OCI-LY7 (cell line): Measurements from ENCODE around the gene PCDHA9. TPM values are rescaled to one million over a fixed set of nuclear protein-coding genes. Genes with fewer than 3 reads are reported as not detected.
"Not testable (repeated sequence)": the region's sequence is repeated elsewhere in the genome, so short reads cannot be mapped to it uniquely, and the experiment has no call there.

Experiments used
- Bru-seq: library from RNA; stranded (reverse); fragments of 400-500 nt; gene quantifications from one replicate; lab custom pipeline; 2021; lab: Mats Ljungman, UMichigan
- BruChase-seq, 2 experiments: library from RNA; stranded (reverse); fragments of 400-500 nt; gene quantifications; one replicate each; lab custom pipeline; 2021; lab: Mats Ljungman, UMichigan
- BruUV-seq: library from RNA; stranded (reverse); fragments of 400-500 nt; replicated peaks from 2 replicates; lab custom pipeline; 2021; lab: Mats Ljungman, UMichigan
- CTCF ChIA-PET: fragments of 300-600 bp; sonication (Branson Sonifier 250); formaldehyde crosslinking; loops from one replicate; lab custom pipeline; 2022; ENCODE audit warnings: antibody characterized with exemption; ENCODE audit not compliant: unreplicated experiment; lab: Charles Lee
- POLR2A ChIA-PET: fragments of 300-600 bp; sonication (Branson Sonifier 250); formaldehyde crosslinking; loops from one replicate; lab custom pipeline; 2022; ENCODE audit warnings: antibody characterized with exemption; lab: Charles Lee
- DNase-seq: peaks from one replicate; pipeline ENCODE4 v3.0.0-alpha.2; 2015; ENCODE audit warnings: low spot score
- H2AFZ ChIP-seq: fragments of 200-600 bp; sonication (generic), shearing (Covaris generic); 2 replicates; pipeline ENCODE4 v1.6.1; 2014; ENCODE audit warnings: mild to moderate bottlenecking, antibody characterized with exemption, low read length, moderate library complexity
- H3K27ac ChIP-seq: fragments of 200-600 bp; sonication (generic); 2 replicates; pipeline ENCODE4 v1.5.1; 2014; ENCODE audit warnings: mixed run types, low read depth, mild to moderate bottlenecking, moderate library complexity, low read length, inconsistent platforms; ENCODE audit not compliant: poor library complexity, severe bottlenecking
- H3K36me3 ChIP-seq: fragments of 200-600 bp; sonication (generic); 2 replicates; pipeline ENCODE4 v1.6.1; 2014; ENCODE audit warnings: mild to moderate bottlenecking, antibody characterized with exemption, low read length, moderate library complexity, mixed read lengths; ENCODE audit not compliant: insufficient read depth
- H3K4me1 ChIP-seq: fragments of 200-600 bp; sonication (generic); 2 replicates; pipeline ENCODE4 v1.5.1; 2014; ENCODE audit warnings: mild to moderate bottlenecking, low read length; ENCODE audit not compliant: insufficient read depth, poor library complexity, severe bottlenecking
- H3K4me2 ChIP-seq: fragments of 200-600 bp; sonication (generic); 2 replicates; pipeline ENCODE4 v1.6.1; 2014; ENCODE audit warnings: mild to moderate bottlenecking, low read length
- H3K4me3 ChIP-seq: fragments of 200-600 bp; sonication (generic); 2 replicates; pipeline ENCODE4 v1.5.1; 2014; ENCODE audit warnings: mild to moderate bottlenecking, low read depth, low read length; ENCODE audit not compliant: poor library complexity, severe bottlenecking
- H3K79me2 ChIP-seq: fragments of 200-600 bp; sonication (generic); 2 replicates; pipeline ENCODE4 v1.6.1; 2016; ENCODE audit warnings: low read depth, mild to moderate bottlenecking, low read length, moderate library complexity, mixed read lengths; ENCODE audit not compliant: insufficient read depth
- H3K9me2 ChIP-seq: fragments of 200-600 bp; sonication (generic); 2 replicates; pipeline ENCODE4 v1.6.1; 2016; ENCODE audit warnings: mild to moderate bottlenecking, low read length, mixed read lengths; ENCODE audit not compliant: insufficient read depth
- H3K9me3 ChIP-seq: fragments of 200-600 bp; sonication (generic); 2 replicates; pipeline ENCODE4 v1.6.1; 2014; ENCODE audit warnings: mild to moderate bottlenecking, mixed run types, low read length, mixed read lengths
- H4K20me1 ChIP-seq: fragments of 200-600 bp; sonication (generic); 2 replicates; pipeline ENCODE4 v1.6.1; 2014; ENCODE audit warnings: mild to moderate bottlenecking, antibody characterized with exemption, low read length, moderate library complexity, mixed read lengths; ENCODE audit not compliant: insufficient read depth
- CTCF ChIP-seq: fragments of 200-600 bp; sonication (generic); conservative IDR thresholded peaks from 2 replicates; pipeline ENCODE4 v1.5.1; 2014; ENCODE audit warnings: mild to moderate bottlenecking, antibody characterized with exemption, low read length, moderate library complexity, mixed read lengths
- EZH2phosphoT487 ChIP-seq: fragments of 200-600 bp; sonication (generic); IDR thresholded peaks from 2 replicates; pipeline ENCODE4 v1.6.1; 2018; ENCODE audit warnings: low read depth, borderline replicate concordance, mild to moderate bottlenecking, mixed run types, antibody characterized with exemption, low read length, moderate library complexity, mixed read lengths
- intact Hi-C: fragments of 100-400 bp; cut with micrococcal nuclease; formaldehyde crosslinking; loops from one replicate; pipeline ENCODE4 v1.10.0; 2022; ENCODE audit not compliant: unreplicated experiment
- long read RNA-seq: library from polyadenylated mRNA; stranded (forward); transcript quantifications from one replicate; pipeline ENCODE4 v2.0.0, GENCODE V29; 2022
- total RNA-seq, 2 experiments: library from RNA; depleted of rRNA in 1 of 2; stranded (reverse); fragments of >200 nt in 1 of 2; shearing (Covaris generic) in 1 of 2; gene quantifications; 2 replicates each; pipeline ENCODE4 v1.2.3, GENCODE V29; 2014 to 2022

PCDHA9 gene, protein sequence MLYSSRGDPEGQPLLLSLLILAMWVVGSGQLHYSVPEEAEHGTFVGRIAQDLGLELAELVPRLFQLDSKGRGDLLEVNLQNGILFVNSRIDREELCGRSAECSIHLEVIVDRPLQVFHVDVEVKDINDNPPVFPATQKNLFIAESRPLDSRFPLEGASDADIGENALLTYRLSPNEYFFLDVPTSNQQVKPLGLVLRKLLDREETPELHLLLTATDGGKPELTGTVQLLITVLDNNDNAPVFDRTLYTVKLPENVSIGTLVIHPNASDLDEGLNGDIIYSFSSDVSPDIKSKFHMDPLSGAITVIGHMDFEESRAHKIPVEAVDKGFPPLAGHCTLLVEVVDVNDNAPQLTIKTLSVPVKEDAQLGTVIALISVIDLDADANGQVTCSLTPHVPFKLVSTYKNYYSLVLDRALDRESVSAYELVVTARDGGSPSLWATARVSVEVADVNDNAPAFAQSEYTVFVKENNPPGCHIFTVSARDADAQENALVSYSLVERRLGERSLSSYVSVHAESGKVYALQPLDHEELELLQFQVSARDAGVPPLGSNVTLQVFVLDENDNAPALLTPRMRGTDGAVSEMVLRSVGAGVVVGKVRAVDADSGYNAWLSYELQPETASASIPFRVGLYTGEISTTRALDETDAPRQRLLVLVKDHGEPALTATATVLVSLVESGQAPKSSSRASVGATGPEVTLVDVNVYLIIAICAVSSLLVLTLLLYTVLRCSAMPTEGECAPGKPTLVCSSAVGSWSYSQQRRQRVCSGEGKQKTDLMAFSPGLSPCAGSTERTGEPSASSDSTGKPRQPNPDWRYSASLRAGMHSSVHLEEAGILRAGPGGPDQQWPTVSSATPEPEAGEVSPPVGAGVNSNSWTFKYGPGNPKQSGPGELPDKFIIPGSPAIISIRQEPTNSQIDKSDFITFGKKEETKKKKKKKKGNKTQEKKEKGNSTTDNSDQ
- total RNA-seq (2014; rRNA removed; shearing (Covaris generic)): not detected in 2 replicates
- not detected in 2 replicates for total RNA-seq (2022)
- not detected for Bru-seq, nascent RNA
- not detected for BruChase-seq, experiment 1, labeled RNA remaining after a 6-hour chase
- BruChase-seq, experiment 2, labeled RNA remaining after a 2-hour chase: percentile 10 among the genes with signal in this experiment
- long read RNA-seq: 0 reads

DNA sequence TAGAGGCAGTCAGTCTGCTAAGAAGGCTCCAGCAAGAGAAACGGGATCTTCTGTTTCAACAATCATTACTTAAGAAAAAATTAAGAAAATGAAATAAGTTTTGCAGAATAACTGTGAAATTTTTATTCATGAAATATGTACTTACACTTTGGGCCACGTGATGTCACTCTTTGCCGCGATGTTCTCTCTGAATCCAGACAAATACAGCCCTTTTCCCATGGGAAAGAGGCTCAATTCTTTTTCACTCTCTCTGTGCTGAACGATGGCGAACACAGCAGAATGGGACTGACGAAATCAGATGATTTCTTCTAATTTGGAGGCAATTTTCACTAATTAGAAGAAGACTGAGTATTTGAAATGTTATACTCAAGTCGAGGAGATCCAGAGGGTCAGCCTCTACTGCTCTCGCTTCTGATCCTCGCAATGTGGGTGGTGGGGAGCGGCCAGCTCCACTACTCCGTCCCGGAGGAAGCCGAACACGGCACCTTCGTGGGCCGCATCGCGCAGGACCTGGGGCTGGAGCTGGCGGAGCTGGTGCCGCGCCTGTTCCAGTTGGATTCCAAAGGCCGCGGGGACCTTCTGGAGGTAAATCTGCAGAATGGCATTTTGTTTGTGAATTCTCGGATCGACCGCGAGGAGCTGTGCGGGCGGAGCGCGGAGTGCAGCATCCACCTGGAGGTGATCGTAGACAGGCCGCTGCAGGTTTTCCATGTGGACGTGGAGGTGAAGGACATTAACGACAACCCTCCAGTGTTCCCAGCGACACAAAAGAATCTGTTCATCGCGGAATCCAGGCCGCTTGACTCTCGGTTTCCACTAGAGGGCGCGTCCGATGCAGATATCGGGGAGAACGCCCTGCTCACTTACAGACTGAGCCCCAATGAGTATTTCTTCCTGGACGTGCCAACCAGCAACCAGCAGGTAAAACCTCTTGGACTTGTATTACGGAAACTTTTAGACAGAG is at the start of gene PCDHA9:
Gene PCDHA9 (plus strand): TSS at position 244 of the 964 bp plus-strand sequence. CDS start 114 bp downstream, at position 358.
- BruUV-seq, H3K27ac ChIP-seq, H3K79me2 ChIP-seq, H2AFZ ChIP-seq, DNase-seq, H3K36me3 ChIP-seq, H3K4me3 ChIP-seq, intact Hi-C loops, H3K9me3 ChIP-seq, H3K9me2 ChIP-seq, CTCF ChIA-PET, H3K4me2 ChIP-seq, H3K4me1 ChIP-seq, H4K20me1 ChIP-seq, POLR2A ChIA-PET: not testable (repeated sequence)
- TF ChIP-seq CTCF: peak; percentile 45; the same call in 1 of the 2 replicates

DNA sequence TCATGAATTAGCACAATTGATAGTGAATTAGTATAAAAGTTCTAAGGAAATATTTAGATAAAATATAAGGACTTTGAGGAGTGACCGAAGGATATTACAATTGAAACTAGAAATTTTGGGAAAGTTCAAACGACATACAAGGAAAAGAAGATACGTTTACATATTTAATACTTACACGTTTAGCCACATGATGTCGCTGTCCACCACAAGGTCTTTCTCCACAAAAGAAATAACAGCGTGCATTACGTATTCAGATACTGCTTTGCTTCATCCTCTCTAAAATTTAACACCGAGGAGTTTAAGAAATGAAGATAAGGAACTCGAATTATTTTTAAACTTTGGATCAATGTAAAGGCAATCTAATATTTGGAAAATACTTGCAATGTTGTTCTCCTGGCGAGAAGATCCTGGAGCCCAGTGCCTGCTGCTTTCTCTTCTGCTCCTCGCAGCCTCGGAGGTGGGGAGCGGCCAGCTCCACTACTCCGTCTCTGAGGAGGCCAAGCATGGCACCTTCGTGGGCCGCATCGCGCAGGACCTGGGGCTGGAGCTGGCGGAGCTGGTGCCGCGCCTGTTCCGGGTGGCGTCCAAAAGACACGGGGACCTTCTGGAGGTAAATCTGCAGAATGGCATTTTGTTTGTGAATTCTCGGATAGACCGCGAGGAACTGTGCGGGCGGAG is 47.2 kb upstream of the PCDHA9 start, which contains the start of gene PCDHA3:
Gene PCDHA3 (plus strand): TSS at position 242 of the 678 bp plus-strand sequence.
- H3K9me2 ChIP-seq: no peaks in the 10 kb centered on the region
- no peak within 1 kb of the TSS for H3K4me3 ChIP-seq
- no peak within 1 kb of the TSS for H3K27ac ChIP-seq
- H3K36me3 ChIP-seq: no peaks in the 10 kb centered on the region
- H3K4me1 ChIP-seq: no peaks in the 10 kb centered on the region
- intact Hi-C loops: no loop called here
- H2AFZ ChIP-seq: no peak within 1 kb of the TSS
- H4K20me1 ChIP-seq: no peaks in the 10 kb centered on the region
- ChIA-PET POLR2A (no interaction called here), CTCF (no interaction called here)
- no peak within 1 kb of the TSS for H3K4me2 ChIP-seq
- no TSS peak for BruUV-seq
- DNase-seq: peak; percentile 8
- no peaks in the 10 kb centered on the region for H3K79me2 ChIP-seq
- no peaks in the 10 kb centered on the region for H3K9me3 ChIP-seq
- TF ChIP-seq EZH2phosphoT487 (no peak), CTCF (peak; percentile 67)
